Central memory CD8-positive, alpha-beta T cell (primary cell): ENCODE data around the gene PHACTR3.
A peak's percentile ranks its signal among the peaks of the same experiment; 100 is the strongest.

Source experiments
- ATAC-seq: fragments of 150-1000 bp; cut with Tn5 transposase; replicated peaks from 2 replicates; pipeline ENCODE4 v1.10.0; 2022; ENCODE audit warnings: mild to moderate bottlenecking, moderate FRiP score, moderate number of reproducible peaks; ENCODE audit not compliant: poor library complexity, severe bottlenecking; ENCODE audit errors: extremely low read depth
- DNase-seq, 2 donors: peaks; one replicate each; pipeline ENCODE4 v3.0.0; 2021; ENCODE audit warnings: low spot score in 2 of 2
- H3K27ac Mint-ChIP-seq: one replicate; pipeline ENCODE4 v1.8.0; 2022; ENCODE audit warnings: low read depth, mild to moderate bottlenecking, moderate library complexity, mixed read lengths
- H3K27me3 Mint-ChIP-seq: one replicate; pipeline ENCODE4 v1.8.0; 2022; ENCODE audit warnings: mixed read lengths
- H3K36me3 Mint-ChIP-seq: one replicate; pipeline ENCODE4 v1.8.0; 2022; ENCODE audit warnings: mild to moderate bottlenecking, moderate library complexity, mixed read lengths; ENCODE audit not compliant: insufficient read depth
- H3K4me1 Mint-ChIP-seq: one replicate; pipeline ENCODE4 v1.8.0; 2022; ENCODE audit warnings: mixed read lengths
- H3K4me3 Mint-ChIP-seq: one replicate; pipeline ENCODE4 v1.8.0; 2022; ENCODE audit warnings: mild to moderate bottlenecking, moderate library complexity, mixed read lengths
- H3K9me3 Mint-ChIP-seq: one replicate; pipeline ENCODE4 v1.8.0; 2022; ENCODE audit warnings: mixed read lengths

The PHACTR3 gene

DNA sequence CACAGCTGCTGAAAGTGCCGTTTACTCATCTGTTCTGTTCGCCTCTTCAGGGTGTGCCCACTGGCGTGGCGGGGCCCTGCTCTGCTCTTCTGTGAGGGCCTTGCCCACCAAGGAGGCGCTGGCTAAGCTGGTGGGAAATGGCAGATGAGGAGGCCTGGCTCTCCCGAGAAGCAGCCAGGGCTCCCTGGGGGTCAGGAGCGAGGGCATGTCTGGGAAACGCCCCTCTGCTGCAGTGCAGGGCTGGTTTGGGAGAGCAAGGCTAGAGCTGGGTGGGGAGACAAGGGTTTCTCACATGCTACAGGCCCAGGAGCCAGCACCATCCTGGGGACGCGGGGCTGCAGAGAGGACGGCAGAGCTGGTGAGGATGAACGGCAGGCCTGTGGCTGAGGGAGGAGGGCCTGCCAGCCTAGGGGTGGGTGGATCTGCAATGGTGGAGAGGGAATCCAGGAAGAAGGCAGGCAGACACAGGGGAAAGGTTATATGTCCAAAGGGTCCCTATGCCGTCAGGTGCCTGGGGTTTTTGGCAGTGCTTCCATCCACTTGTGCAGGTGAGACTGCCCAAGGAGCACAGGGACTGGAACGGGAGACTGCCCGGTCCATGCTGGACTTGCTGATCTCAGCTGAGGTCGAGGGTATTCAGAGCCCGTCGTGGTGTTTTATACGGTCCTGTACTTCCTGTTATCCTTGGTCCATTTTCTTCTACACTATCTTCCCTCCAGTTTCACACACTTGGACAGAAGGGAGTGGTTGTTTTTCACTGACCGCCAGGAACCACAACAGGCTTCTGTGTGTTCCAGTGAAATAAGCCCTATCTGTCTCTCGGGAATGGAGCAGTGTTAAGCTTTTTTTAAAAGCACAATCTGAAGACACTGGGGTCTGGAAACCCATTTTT, 209.9 kb downstream of the PHACTR3 start:
- H3K27ac Mint-ChIP-seq, result no peak overlapping the region
- no peak overlapping the region for H3K4me3 Mint-ChIP-seq
- no peaks in the 10 kb centered on the region for H3K9me3 Mint-ChIP-seq
- H3K27me3 Mint-ChIP-seq, result no peaks in the 10 kb centered on the region
- H3K4me1 Mint-ChIP-seq, result no peaks in the 10 kb centered on the region
- H3K36me3 Mint-ChIP-seq, result no peaks in the 10 kb centered on the region
- DNase-seq, result peak in 1 of 2 donors; percentile 9
- ATAC-seq, result no peak

DNA sequence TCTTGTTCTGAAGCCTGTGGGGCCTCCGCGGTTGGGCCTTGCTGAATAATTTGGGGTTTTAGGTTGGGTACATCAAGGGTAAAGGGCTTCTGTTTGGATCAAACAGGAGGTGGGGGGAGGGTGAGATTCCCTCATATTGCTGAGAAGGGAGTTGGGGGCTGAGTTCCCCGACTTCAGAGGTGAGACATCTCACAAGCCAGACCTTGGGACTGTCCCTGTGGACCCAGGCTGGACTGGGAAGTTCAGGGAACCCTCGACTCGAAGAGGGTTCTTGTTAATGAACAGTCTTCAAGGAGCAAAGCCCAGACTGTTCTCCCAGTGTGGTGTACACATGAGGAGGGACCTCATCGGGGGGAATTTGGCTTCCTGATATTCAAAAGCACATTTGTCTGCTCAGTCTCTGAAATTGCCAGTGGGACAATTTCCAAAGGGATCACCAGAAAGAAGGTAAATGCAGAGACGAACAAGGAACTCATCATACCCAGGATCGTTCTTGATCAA, 210.6 kb downstream of the PHACTR3 start:
- H3K4me3 Mint-ChIP-seq, result no peak overlapping the region
- DNase-seq, result peak in 1 of 2 donors; percentile 6
- H3K9me3 Mint-ChIP-seq, result no peaks in the 10 kb centered on the region
- H3K27me3 Mint-ChIP-seq, result no peaks in the 10 kb centered on the region
- no peaks in the 10 kb centered on the region for H3K36me3 Mint-ChIP-seq
- ATAC-seq, result no peak
- no peak overlapping the region for H3K27ac Mint-ChIP-seq
- no peaks in the 10 kb centered on the region for H3K4me1 Mint-ChIP-seq

DNA sequence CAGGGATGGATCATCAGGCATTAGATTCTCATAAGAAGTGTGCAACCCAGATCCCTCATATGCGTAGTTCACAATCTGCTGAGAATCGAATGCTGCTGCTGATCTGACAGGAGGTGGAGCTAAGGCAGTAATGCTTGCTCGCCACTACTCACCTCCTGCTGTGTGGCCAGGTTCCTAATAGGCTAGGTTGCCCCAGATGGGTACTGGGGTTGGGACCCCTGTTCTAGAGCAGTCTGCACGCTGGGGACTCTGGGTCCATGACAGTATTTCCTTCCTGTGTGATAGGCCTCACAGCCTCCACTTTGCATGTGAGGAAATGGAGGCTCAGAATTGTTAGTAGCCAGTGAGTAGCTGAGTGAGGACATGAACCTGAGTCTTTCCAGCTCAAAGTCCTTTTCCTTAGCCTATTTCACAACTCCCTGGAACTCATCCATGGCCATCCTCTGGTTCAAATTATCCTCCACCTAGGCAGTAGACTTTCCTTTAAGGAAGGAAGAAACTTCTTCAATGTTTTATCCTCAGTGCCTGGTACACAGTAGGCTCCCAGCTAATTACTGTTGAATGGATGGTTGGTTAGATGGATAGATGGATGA, 211.9 kb downstream of the PHACTR3 start:
- Mint-ChIP-seq H3K9me3 (no peaks in the 10 kb centered on the region), H3K4me1 (no peaks in the 10 kb centered on the region), H3K27me3 (no peaks in the 10 kb centered on the region), H3K4me3 (no peak overlapping the region), H3K36me3 (no peaks in the 10 kb centered on the region), H3K27ac (no peak overlapping the region)
- peak in 1 of 2 donors; percentile 2 for DNase-seq
- no peak for ATAC-seq

DNA sequence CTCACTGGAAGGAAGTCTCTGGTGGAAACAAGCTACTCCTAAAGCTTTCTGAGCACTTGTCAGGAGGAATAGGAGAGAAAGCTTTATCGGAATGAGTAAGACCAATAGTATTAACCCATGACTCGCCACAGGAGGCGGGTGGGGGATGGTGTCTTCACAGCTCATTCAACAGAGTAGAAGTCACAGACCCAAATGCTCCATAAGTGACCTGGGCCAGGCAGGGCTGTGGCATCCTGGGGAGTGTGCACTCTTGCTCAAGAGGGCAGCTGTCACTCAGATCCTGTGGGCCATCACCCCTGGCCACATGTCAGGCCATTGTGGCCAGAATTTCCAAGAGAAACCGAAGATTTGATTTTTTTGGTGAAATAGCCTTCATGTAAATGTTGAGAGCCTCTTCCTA, 213.1 kb downstream of the PHACTR3 start:
- H3K27me3 Mint-ChIP-seq, result no peaks in the 10 kb centered on the region
- DNase-seq (peak in 1 of 2 donors; percentile 5), ATAC-seq (no peak)
- no peak overlapping the region for H3K27ac Mint-ChIP-seq
- no peaks in the 10 kb centered on the region for H3K36me3 Mint-ChIP-seq
- no peaks in the 10 kb centered on the region for H3K9me3 Mint-ChIP-seq
- H3K4me1 Mint-ChIP-seq, result no peaks in the 10 kb centered on the region
- no peak overlapping the region for H3K4me3 Mint-ChIP-seq

DNA sequence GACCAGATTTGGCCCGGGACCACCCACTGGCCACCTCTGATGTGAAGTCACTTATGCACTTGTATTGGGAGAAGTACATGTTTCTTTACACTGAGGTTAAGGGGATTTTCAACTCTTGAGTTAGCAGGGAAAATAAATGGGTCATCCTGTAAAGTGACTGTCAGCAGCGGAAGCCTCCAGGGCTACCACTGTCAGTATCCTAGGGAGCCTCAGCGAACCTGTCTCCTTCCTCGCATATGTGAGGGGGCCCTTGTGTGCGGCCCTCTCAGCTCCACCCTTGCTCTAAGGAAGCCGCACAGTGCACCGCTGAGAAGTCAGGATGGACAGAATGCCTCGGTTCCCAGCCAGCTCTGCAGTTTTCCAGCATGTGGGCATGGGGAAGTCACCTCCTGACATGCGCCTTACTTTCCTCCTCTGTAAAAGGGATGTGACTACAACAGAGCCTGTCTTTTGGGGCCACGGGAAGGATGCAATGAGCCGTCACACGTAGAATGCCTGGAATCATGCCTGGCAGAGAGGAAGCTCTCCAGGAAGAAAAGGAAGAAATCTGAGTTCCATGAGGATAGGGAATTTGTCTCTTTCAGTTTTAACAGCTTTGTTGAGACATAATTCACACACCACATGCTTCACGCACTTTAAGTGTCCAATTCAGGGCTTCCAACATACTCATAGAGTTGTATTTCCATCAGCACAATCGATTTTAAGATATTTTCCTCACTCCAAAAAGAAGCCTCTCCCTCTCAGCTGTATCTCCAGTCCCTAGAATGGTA, 213.7 kb downstream of the PHACTR3 start:
- H3K4me3 Mint-ChIP-seq, result no peak overlapping the region
- H3K4me1 Mint-ChIP-seq, result no peaks in the 10 kb centered on the region
- ATAC-seq (no peak), DNase-seq (no peak)
- no peaks in the 10 kb centered on the region for H3K9me3 Mint-ChIP-seq
- no peaks in the 10 kb centered on the region for H3K27me3 Mint-ChIP-seq
- no peak overlapping the region for H3K27ac Mint-ChIP-seq
- H3K36me3 Mint-ChIP-seq, result no peaks in the 10 kb centered on the region

DNA sequence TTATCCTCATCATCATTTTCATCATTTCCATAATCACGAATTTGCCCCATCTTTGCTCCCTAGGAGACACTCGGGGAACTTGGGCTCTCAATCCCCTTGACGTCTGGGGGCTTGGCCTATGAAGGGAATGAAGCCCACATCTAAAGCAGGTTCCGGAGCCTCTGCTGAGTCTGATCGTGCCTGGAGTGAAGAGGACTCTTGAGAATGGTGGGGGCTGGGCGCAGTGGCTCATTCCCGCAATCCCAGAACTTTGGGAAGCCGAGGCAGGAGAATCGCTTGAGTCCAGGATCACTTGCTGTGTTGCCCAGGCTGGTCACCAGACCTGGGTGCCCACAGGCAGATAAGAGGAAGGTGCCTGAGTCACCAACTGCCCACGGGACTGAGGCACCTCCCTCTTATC, 214.6 kb downstream of the PHACTR3 start:
- no peak overlapping the region for H3K27ac Mint-ChIP-seq
- no peak overlapping the region for H3K4me3 Mint-ChIP-seq
- no peaks in the 10 kb centered on the region for H3K9me3 Mint-ChIP-seq
- ATAC-seq (no peak), DNase-seq (no peak)
- H3K27me3 Mint-ChIP-seq, result no peaks in the 10 kb centered on the region
- no peaks in the 10 kb centered on the region for H3K36me3 Mint-ChIP-seq
- no peaks in the 10 kb centered on the region for H3K4me1 Mint-ChIP-seq

DNA sequence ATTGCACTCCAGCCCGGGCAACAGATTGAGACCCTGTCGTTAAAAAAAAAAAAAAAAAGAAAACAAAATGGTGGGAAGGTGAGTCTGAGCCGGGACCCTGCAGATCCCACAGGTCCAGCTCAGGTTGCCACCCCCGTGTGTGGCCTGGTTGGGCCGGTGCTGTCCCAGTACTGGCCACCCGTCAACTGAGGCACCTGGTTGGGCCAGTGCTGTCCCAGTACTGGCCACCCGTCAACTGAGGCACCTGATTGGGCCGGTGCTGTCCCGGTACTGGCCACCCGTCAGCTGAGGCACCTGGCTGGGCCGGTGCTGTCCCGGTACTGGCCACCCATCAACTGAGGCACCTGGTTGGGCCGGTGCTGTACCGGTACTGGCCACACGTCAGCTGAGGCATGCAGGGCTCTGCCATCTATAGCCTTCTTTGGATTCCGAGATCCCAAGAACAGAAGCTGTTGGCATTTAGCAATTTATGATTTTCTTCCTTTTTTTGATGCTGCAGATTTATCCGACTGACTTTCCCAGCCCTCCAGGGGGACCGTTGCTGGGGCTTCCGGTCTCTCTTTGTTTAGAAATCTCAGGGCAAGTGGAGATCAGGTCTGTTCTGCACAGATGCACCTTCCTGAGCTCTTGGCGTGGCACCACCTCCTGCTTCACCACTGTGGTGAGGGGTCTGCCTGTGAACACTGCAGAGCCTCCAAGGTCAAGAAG, 215.3 kb downstream of the PHACTR3 start:
- H3K27me3 Mint-ChIP-seq, result no peaks in the 10 kb centered on the region
- H3K36me3 Mint-ChIP-seq, result no peaks in the 10 kb centered on the region
- H3K4me1 Mint-ChIP-seq, result no peaks in the 10 kb centered on the region
- DNase-seq (no peak), ATAC-seq (no peak)
- H3K4me3 Mint-ChIP-seq, result no peak overlapping the region
- H3K9me3 Mint-ChIP-seq, result no peaks in the 10 kb centered on the region
- no peak overlapping the region for H3K27ac Mint-ChIP-seq

DNA sequence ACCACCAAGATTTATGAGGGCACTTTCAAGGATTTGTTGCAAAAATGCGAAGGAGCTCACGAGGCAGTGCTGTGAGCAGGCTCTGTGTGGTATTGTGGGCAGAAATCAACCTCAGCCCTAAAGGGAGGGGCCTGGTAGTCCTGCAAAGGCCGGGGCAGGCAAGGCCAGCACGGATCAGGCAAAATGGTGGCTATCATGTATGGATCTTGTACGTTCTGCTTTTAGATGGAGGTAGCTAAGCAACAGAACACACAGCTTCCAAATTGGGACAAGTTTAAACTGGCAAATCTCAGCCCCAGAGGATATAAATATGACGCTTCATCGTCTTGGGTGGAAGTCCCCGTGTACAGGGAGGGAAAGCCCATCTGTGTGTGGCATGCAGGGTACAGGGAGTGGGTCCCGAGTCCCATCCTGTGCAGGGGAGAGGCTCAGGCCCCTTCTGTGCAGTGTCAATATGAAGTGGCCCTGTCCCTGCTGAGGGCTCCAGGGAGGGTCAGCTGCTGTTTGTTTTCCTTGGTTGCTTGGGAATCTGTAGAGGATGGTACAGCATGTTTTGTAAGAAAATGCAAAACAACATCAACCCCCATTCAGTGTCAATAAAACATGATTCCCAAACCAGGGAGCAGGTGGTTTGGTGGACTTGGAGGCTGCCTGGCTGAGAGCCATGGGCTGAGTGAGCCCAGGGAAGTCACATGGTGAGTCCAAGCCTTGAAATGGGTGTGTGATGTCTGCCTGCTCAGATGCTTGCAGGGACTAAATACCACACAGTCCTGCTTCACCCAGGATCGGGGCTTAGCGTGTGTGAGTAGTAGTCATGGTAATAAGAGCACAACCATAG, 216.1 kb downstream of the PHACTR3 start:
- Mint-ChIP-seq H3K4me1 (no peaks in the 10 kb centered on the region), H3K4me3 (no peak overlapping the region), H3K27ac (no peak overlapping the region), H3K36me3 (no peaks in the 10 kb centered on the region), H3K9me3 (no peaks in the 10 kb centered on the region), H3K27me3 (no peaks in the 10 kb centered on the region)
- no peak for DNase-seq
- no peak for ATAC-seq

DNA sequence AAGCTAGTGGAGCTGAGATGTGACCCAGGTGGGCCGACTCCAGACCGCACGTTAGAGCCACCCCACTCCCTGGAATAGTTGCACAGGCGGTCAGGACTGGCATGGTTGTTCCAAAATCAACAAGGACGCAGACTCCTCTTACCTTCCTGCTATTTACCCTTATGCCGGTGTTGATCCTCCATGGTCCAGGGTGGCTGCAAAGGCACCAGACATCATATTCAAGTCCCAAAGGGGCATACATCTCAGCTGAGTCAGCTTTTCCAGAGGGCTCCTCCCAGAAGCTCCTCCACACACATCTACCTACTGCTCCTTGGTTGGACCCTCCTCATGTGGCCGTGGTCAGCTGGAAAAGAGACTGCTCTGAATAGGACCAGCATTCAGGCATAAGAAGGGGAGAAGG, 216.9 kb downstream of the PHACTR3 start:
- Mint-ChIP-seq H3K27ac (no peak overlapping the region), H3K27me3 (no peaks in the 10 kb centered on the region), H3K36me3 (no peaks in the 10 kb centered on the region), H3K4me1 (no peaks in the 10 kb centered on the region), H3K4me3 (no peak overlapping the region), H3K9me3 (no peaks in the 10 kb centered on the region)
- peak in 1 of 2 donors; percentile 4 for DNase-seq
- ATAC-seq, result no peak

DNA sequence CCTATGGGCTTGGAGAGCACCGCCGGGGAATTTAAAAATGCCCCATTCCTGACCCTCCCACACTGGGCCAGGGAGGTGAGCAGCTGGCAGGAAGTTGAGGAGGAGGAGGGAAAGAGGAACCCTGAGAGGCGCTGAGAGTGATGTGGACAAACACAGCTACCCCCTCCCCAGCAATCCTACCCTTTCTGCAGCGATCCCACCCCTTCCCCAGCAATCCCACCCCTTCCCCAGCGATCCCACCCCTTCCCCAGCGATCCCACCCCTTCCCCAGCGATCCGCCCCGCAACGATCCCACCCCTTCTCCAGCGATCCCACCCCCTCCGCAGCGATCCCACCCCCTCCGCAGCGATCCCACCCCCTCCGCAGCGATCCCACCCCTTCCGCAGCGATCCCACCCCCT, 217.4 kb downstream of the PHACTR3 start:
- Mint-ChIP-seq H3K27me3 (no peaks in the 10 kb centered on the region), H3K9me3 (no peaks in the 10 kb centered on the region), H3K27ac (no peak overlapping the region), H3K36me3 (no peaks in the 10 kb centered on the region), H3K4me3 (no peak overlapping the region), H3K4me1 (no peaks in the 10 kb centered on the region)
- no peak for ATAC-seq
- DNase-seq, result no peak

DNA sequence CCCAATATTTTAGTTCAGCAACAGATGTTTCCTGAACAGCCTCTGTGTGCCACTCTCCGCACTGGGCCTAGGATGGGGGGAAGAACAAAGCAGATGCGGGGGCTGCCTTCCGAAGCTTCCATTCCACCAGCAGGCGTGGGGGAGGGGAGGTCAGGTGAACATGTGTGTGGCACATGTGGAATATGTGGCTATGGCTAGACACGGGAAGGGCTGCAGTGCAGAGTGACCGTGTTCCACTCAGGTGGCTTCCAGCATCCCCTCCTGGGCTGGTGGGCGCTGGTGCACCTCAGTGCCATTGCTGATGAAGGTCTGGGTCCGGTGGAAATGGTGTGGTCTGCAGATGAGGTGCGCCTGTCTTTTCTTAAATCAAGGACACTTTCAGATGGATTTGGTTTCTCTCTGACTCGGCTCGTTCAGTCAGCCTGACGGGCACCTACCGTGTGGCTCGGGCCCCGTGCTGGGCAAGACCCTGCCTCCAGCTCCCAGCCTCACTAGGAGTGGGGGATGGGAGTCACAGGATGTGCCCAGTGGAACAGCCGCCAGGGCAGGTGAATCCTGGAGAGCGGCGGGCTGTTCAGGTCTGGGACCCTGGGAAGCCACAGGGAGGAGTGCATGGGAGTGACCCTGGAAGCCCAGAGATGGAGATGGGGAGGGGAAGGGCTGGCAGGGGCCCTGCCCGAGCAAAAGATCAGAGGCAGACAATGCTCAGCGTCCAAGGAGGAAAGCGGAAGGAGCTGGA, 218.1 kb downstream of the PHACTR3 start:
- no peaks in the 10 kb centered on the region for H3K27me3 Mint-ChIP-seq
- no peak overlapping the region for H3K27ac Mint-ChIP-seq
- no peaks in the 10 kb centered on the region for H3K9me3 Mint-ChIP-seq
- ATAC-seq, result no peak
- peak in 1 of 2 donors; percentile 2 for DNase-seq
- H3K36me3 Mint-ChIP-seq, result no peaks in the 10 kb centered on the region
- no peaks in the 10 kb centered on the region for H3K4me1 Mint-ChIP-seq
- no peak overlapping the region for H3K4me3 Mint-ChIP-seq
